ENCODE measurements around the gene RASD1. TPM values are rescaled to one million over a fixed set of nuclear protein-coding genes. Genes with fewer than 3 reads are reported as not detected.

The RASD1 gene
- total and polyA plus RNA-seq, 2 experiments from 2014 or later = 23.5 to 46.9 TPM

DNA sequence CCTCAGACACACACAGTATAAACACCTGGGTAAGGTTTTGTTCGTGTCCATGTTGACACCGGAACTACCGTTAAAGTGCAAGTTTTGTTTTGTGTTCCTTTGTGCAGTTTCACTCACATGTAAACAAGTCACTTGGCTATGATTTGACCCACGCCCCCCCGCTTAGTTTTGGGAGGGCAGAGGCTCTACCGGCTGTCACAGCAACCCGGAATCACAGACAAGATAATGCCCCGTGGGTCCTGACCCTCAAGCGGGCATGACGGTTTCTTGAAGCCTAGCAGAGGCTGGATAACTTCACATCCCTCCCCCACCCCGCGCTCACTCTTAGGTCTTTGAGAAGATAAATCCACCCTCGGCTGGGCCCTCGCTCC lies 1.7 kb downstream of the RASD1 start:
- no peaks in the 10 kb centered on the region for H3K9me3 ChIP-seq (ENCODE audit: low read depth)
- TF ChIP-seq, protein P1, sequence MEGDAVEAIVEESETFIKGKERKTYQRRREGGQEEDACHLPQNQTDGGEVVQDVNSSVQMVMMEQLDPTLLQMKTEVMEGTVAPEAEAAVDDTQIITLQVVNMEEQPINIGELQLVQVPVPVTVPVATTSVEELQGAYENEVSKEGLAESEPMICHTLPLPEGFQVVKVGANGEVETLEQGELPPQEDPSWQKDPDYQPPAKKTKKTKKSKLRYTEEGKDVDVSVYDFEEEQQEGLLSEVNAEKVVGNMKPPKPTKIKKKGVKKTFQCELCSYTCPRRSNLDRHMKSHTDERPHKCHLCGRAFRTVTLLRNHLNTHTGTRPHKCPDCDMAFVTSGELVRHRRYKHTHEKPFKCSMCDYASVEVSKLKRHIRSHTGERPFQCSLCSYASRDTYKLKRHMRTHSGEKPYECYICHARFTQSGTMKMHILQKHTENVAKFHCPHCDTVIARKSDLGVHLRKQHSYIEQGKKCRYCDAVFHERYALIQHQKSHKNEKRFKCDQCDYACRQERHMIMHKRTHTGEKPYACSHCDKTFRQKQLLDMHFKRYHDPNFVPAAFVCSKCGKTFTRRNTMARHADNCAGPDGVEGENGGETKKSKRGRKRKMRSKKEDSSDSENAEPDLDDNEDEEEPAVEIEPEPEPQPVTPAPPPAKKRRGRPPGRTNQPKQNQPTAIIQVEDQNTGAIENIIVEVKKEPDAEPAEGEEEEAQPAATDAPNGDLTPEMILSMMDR (IDR thresholded peaks at IDR 0.05; ENCODE audit: poor library complexity) = no peak
- TF ChIP-seq EZH2phosphoT487 (IDR thresholded peaks at IDR 0.05; ENCODE audit: low read depth, severe bottlenecking, unreplicated experiment) (no peak), EZH2 (IDR thresholded peaks at IDR 0.05; ENCODE audit: borderline replicate concordance) (no peak)
- peak overlapping the region; percentile 99 for H3K4me2 ChIP-seq
- no peaks in the 10 kb centered on the region for H4K20me1 ChIP-seq (ENCODE audit: insufficient read depth, poor library complexity, severe bottlenecking)
- peaks cover 21% of the 10 kb centered on the region for H3K4me1 ChIP-seq (ENCODE audit: insufficient read depth)
- no peaks in the 10 kb centered on the region for H3K9me2 ChIP-seq (replicated peaks; ENCODE audit: insufficient read depth)
- no peaks in the 10 kb centered on the region for H3K79me2 ChIP-seq
- peak overlapping the region; percentile 70 for H3K4me3 ChIP-seq
- WGBS (ENCODE audit: low lambda C conversion rate, missing lambda C conversion rate) = 21% methylated on average over 12 of the region's 14 CpGs
- DNase-seq (ENCODE audit: low spot score) = no peak
- H3K27me3 ChIP-seq = peaks cover 9% of the 10 kb centered on the region
- H3K27ac ChIP-seq = no peak overlapping the region
- H2AFZ ChIP-seq = no peak overlapping the region
- H3K36me3 ChIP-seq (replicated peaks; ENCODE audit: insufficient read depth, low read depth) = no peaks in the 10 kb centered on the region

DNA sequence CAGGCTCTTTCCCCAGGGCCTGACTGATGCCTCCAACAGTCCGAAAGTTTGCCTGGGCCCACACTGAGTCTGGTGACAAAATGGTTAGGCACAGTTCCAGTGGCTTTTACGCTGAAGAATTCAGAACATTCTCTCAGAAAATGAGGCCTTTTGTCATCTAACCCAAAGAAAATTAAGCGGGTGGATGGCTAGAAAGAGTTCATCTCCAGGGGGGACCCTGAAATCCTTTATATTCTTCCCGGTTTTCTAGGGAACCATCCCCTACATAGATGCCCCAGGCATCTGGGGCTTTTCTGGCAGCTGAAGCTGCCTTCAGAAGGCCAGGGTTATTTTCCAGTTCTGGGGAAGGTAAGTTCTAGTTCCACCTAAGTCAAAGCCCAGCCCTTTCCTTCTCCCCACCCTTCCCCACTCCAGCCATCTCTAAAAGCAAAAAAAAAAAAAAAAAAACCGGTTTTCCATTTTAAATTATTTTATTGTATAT lies 2.2 kb downstream of the RASD1 start:
- Histone ChIP-seq H3K9me3 (ENCODE audit: low read depth) (no peaks in the 10 kb centered on the region), H3K27ac (no peak overlapping the region), H3K4me1 (ENCODE audit: insufficient read depth) (peaks cover 21% of the 10 kb centered on the region), H2AFZ (no peak overlapping the region), H3K36me3 (replicated peaks; ENCODE audit: insufficient read depth, low read depth) (no peaks in the 10 kb centered on the region), H3K4me3 (no peak overlapping the region), H4K20me1 (ENCODE audit: insufficient read depth, poor library complexity, severe bottlenecking) (no peaks in the 10 kb centered on the region), H3K4me2 (peak overlapping the region; percentile 99), H3K27me3 (peaks cover 9% of the 10 kb centered on the region), H3K9me2 (replicated peaks; ENCODE audit: insufficient read depth) (no peaks in the 10 kb centered on the region), H3K79me2 (no peaks in the 10 kb centered on the region)
- no peak for DNase-seq (ENCODE audit: low spot score)
- TF ChIP-seq EZH2 (IDR thresholded peaks at IDR 0.05; ENCODE audit: borderline replicate concordance) (no peak), EZH2phosphoT487 (IDR thresholded peaks at IDR 0.05; ENCODE audit: low read depth, severe bottlenecking, unreplicated experiment) (no peak)
- TF ChIP-seq, protein P1 (IDR thresholded peaks at IDR 0.05; ENCODE audit: poor library complexity) = no peak
- 56% methylated on average over 5 of the region's 5 CpGs for WGBS (ENCODE audit: low lambda C conversion rate, missing lambda C conversion rate)

DNA sequence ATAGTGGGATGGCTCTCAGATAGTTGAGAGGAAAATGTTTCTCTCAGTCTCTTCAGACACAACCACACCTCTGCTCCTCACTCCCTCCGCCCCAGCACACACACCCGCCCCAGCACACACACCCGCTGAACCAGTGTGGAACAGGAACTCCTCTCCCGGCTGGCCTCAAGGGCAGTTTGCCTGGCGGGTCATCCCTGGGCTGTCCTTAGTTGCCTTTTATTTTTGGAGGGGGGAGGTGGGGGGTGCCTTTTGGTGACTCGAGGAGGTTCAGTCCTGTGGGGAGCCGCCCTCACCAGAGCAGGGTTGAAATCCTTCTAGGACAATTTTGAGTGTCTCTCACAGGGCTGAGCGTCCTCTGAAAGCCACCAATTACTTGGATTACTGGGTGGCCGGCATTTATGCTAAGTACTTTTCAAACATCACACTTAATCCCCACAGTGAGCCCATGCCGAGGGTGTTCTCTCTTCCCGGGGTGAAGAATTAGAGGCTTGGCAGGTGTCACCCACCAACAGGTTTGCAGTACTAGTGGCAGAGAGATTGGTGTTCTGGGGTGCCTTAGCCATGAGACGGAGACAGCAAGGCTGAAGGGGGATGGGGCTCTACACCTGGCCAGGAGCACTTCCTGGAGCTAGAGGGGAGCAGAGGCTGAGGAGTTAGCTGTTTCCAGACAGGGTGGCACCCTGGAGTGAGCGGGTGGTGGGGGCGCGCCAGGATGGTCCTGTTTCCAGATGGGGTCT lies 2.8 kb downstream of the RASD1 start:
- peak overlapping the region; percentile 99 for H3K4me2 ChIP-seq
- H4K20me1 ChIP-seq (ENCODE audit: insufficient read depth, poor library complexity, severe bottlenecking) = no peaks in the 10 kb centered on the region
- no peaks in the 10 kb centered on the region for H3K79me2 ChIP-seq
- no peaks in the 10 kb centered on the region for H3K36me3 ChIP-seq (replicated peaks; ENCODE audit: insufficient read depth, low read depth)
- H3K4me3 ChIP-seq = no peak overlapping the region
- TF ChIP-seq EZH2 (IDR thresholded peaks at IDR 0.05; ENCODE audit: borderline replicate concordance) (no peak), EZH2phosphoT487 (IDR thresholded peaks at IDR 0.05; ENCODE audit: low read depth, severe bottlenecking, unreplicated experiment) (no peak)
- TF ChIP-seq, protein P1 (IDR thresholded peaks at IDR 0.05; ENCODE audit: poor library complexity) = no peak
- H3K9me2 ChIP-seq (replicated peaks; ENCODE audit: insufficient read depth) = no peaks in the 10 kb centered on the region
- H3K4me1 ChIP-seq (ENCODE audit: insufficient read depth) = peaks cover 21% of the 10 kb centered on the region
- WGBS (ENCODE audit: low lambda C conversion rate, missing lambda C conversion rate) = 76% methylated on average over 15 of the region's 15 CpGs
- peaks cover 9% of the 10 kb centered on the region for H3K27me3 ChIP-seq
- H3K9me3 ChIP-seq (ENCODE audit: low read depth) = no peaks in the 10 kb centered on the region
- H2AFZ ChIP-seq = no peak overlapping the region
- DNase-seq (ENCODE audit: low spot score) = no peak
- H3K27ac ChIP-seq = no peak overlapping the region
